Activated naive CD8-positive, alpha-beta T cell treated with anti-CD3 and anti-CD28 coated beads, Interleukin-2, amount 50 U/mL, for 16 hours (primary cell): ENCODE measurements around the gene TRIM2.

Experiments used
- DNase-seq: peaks from one replicate; pipeline ENCODE4 v3.0.0-alpha.2; 2020; ENCODE audit warnings: low read depth, low spot score

TRIM2 gene

GRCh38 chr4:153275380-153276276 lies 71.4 kb downstream of the TRIM2 start:
- DNase-seq = no peak

DNA sequence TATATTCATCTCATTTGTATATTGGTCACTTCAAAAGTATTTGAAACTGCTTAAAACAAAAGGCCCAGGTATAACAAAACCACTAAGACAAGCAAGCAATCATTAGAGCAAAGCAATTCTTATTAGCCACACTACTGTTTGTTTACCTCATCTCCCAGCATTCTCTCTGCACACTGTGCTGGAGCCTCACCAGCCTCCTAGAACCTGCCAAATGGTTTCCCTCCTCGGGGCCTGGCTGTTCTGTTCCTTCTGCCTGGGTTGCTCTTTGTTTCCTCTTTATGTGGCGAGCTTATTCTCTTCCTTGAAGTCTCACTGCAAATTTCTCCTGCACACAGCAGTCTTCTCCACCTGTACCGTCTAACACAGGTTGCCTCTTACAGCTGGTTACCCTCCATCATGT lies 72.7 kb downstream of the TRIM2 start:
- no peak for DNase-seq

- DNase-seq = no peak
Observed at GRCh38 chr4:153281476-153281875, 77.2 kb downstream of the TRIM2 start.

DNA sequence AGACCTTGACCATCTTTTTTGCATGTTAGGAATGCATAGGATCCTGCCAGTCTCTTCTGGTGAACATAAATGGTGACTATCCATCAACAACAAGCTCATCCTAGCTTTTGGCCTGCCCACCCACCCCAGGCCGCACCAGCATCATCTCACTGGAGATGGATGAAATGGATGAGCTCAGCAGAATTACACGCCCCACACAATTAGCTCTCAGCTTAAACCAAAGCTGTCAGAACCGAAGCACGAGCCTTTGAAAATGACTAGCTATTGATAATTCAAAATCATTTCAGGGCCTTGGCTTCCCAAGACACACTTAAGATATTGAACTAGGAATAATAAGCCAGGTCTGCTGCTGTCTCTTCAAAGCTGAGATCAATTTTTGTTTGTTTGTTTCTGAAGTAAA lies 77.8 kb downstream of the TRIM2 start:
- no peak for DNase-seq

DNA sequence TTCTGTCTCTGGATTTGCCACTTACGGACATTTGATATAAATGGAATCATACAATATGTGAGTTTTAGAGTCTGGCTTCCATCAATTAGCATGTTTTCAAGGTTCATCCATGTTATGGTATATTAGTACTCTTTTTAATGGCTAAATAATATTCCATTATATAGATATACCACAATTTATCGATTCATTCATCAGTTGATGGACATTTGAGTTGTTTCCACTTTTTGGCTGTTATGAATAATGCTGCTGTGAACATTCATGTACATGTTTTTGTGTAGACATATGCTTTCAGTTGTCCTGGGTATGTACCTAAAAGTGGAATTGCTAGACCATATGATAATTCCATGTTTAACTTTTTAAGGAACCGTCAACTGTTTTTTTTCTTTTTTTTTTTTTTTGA lies 79.0 kb downstream of the TRIM2 start:
- no peak for DNase-seq

DNA sequence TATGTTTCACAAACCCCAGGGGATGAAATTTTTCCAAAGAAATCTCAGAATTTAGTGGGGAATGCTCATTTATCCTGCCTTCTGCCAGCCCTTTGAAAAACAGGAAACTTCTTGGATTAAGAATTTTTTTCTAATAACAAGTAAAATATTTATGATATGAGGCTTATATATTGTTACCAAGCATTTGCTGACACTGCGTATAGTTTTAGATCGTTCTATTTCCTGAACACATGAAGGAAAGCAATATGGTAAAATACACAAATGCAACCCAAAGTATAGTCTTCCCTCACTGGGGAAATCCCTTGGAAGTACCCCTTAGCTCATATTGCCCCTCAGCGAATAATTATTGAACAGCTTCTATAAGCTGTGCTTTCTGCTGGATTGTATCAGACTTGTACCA lies 85.9 kb downstream of the TRIM2 start:
- no peak for DNase-seq

- no peak for DNase-seq
Observed at GRCh38 chr4:153291562-153291961, 87.3 kb downstream of the TRIM2 start.

GRCh38 chr4:153292897-153293741 lies 88.9 kb downstream of the TRIM2 start:
- DNase-seq = no peak

DNA sequence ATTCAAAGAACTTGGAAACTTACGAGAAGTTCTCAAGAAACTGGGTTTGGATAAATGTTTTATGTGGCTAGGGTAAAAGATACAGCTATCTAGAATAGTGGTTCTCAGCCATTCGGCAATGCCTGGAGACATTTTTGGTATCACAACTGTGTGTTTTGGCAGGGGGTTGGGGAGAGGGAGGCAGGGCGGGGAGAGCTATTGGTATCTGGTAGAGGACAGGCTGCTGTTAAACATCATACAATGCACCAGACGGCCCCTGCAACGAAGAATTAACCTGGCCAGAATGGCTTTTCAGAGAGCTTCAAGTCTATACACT lies 89.5 kb downstream of the TRIM2 start:
- no peak for DNase-seq

- no peak for DNase-seq
Observed at GRCh38 chr4:153294631-153295030, 90.4 kb downstream of the TRIM2 start.

- no peak for DNase-seq
Observed at GRCh38 chr4:153295131-153295755, 91.0 kb downstream of the TRIM2 start.

GRCh38 chr4:153296040-153296823 lies 92.0 kb downstream of the TRIM2 start:
- no peak for DNase-seq

DNA sequence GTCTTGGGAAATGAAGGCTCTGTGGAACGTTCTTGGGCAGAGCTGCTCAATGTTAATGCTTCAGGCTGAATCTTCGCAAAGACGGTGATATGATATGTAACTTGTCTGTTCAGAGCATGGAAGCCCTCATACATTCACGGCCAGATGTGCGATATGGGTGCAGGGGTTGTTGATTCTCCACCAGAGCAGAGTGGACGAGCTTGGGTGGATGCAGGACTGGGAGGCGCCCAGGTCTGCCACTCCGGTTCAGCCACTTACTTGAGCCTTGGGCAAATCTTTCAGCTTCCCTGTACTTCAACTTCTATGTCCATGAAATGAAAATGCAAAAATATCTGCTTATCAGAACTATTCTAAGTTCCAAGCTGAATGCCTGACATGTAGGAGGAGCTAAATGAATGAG lies 92.9 kb downstream of the TRIM2 start:
- DNase-seq = no peak

DNA sequence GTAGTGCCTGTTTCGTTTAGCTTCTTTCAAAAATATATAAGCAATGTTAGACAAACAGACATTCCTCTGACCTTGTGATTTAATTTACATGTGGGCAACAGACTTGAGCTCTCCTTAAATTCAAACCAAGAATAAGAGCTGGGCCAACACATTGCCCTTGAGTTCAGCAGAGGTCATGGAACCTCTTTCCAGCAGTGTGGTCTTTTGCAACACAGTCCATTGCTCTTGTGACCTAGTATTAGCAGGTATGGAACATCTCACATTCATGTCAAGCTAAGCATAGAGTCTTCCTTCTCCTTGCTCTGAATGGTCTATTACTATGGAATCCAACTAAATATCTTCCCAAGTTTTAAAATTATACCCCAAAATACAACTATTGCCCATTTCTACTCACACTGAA lies 106.5 kb downstream of the TRIM2 start:
- DNase-seq = no peak

DNA sequence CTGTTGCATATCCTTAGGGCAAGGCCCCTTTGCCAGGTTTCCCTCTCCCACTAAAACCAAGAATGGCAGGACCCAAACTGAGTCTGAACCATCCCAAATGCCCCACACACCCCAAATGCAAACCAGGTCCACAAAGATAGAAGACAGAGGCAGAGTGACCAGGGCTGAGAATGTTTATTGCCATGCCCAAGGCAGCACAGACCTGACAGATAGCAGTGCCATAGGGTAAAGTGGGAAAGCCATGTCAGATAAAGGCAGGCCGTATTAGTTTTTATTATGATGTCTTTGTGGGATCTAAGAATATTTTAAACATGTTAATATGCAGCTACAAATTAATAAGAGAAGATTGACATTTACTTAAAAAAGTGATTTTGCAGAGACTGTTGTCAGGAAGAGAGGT lies 110.7 kb downstream of the TRIM2 start:
- no peak for DNase-seq

GRCh38 chr4:153318696-153319320 lies 114.6 kb downstream of the TRIM2 start:
- no peak for DNase-seq

DNA sequence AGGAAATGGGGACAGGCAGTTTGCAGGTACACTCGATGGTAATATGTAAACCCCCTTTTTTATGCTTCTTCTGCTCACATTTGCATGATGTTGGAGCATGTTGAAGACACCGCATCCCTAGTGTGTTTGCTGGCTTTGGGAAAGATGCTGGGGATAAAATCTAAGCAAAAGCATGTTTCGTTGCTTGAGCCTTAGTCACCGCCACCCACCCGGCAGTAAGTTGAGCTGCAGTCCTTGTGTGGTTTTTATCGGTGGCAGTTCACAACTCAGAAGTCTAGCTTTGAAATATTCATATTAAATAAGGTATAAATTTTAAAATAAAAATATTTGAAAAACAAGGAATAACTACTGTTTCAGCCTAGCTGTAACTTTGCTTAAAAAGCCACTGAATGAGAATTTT lies 118.5 kb downstream of the TRIM2 start:
- no peak for DNase-seq

DNA sequence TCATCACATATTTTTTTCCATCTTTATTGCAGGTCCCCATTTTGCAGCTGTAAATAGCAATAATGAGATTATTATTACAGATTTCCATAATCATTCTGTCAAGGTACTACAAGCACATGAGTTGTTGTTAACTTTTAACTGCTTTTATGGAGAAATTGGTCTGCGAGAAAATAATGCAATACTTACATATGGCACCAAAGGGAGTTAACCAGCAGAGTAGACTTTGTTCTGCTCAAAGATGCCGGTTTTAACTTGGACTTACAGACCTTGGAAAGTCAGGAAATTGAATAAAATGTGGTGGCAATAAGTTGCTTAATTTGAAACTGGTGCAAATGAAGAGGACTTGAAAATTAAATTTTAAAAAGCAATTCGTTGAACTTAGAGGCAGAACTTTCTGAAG lies 119.8 kb downstream of the TRIM2 start:
- no peak for DNase-seq

DNA sequence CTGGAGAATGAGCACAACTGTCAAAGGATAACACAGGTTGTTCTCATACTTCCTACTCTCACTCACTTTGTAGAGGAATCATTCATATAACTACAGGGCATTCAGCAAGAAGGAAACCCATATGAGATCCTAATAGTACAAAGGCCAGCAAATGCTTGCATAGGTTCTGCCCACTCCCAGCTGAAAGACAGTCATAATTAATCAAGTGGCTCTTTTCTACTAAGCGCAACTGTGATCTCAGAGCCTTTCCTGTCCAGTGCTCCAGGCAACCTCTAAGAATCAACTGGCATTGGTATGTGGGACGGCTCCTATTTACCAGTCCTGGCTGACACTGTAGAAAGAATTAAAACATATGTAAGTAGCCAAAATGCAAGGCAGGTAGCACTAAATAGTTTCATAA lies 121.3 kb downstream of the TRIM2 start:
- no peak for DNase-seq

GRCh38 chr4:153326513-153326912 lies 122.3 kb downstream of the TRIM2 start:
- DNase-seq = no peak

GRCh38 chr4:153327247-153327646 lies 123.0 kb downstream of the TRIM2 start:
- no peak for DNase-seq
